NCI-H2171 (cell line): ENCODE data around the gene KCNIP3.

Source experiments
- DNase-seq: peaks from one replicate; lab custom pipeline; 2025; lab: John Stamatoyannopoulos, UW

The KCNIP3 gene

DNA sequence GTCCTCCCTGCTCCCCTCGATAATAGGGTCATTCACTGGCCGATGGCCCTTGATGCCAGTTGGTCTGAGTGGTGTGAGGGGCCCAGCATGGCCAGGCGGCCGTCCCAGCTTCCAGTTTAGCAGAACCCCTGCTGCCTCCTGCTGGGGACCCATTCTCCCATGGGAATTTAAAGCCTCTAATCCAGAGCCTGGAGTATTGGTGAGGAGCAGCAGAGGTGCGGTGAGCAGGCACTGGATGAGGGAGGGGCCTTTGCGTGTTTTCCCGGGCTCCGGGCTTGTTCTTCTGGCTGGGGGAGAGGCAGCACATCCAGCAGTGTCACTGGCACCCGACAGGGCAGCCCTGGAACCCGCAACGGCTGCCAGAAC lies 17.4 kb downstream of the KCNIP3 start:
- no peak for DNase-seq

- DNase-seq = no peak
Measured at GRCh38 chr2:95314964-95315611, 17.9 kb downstream of the KCNIP3 start.

DNA sequence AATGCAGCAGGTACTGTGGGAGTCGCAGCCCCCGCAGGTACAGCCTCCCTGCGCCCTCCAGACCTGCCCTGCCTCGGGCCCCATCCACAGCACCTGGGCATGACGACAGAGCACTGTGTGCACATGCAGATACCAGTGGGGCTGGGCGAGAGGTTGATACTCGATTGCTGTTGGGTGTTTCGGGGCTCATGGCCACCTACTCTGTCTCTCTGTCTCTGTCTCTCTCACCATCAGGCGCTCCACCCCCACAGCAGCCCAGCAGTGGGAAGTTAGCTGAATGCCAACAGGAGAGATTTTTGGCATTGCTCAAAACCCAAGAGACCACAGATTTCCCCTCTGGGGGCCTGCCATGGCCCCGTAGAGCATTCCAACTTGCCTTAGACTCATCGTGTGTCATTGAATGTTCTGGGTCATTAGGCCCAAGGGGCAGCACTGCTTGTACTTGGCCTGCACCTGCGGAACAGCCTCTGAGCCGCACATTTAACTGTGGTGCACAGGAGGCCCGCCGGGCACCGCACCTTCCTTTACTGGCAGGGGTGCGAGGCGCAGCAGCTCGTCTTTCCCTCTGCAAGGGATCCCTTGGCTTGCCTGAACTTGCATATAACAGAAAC lies 18.8 kb downstream of the KCNIP3 start:
- DNase-seq = no peak

- DNase-seq = no peak
Measured at GRCh38 chr2:95316466-95317122, 19.4 kb downstream of the KCNIP3 start.

GRCh38 chr2:95317123-95317500 lies 20.0 kb downstream of the KCNIP3 start:
- no peak for DNase-seq

DNA sequence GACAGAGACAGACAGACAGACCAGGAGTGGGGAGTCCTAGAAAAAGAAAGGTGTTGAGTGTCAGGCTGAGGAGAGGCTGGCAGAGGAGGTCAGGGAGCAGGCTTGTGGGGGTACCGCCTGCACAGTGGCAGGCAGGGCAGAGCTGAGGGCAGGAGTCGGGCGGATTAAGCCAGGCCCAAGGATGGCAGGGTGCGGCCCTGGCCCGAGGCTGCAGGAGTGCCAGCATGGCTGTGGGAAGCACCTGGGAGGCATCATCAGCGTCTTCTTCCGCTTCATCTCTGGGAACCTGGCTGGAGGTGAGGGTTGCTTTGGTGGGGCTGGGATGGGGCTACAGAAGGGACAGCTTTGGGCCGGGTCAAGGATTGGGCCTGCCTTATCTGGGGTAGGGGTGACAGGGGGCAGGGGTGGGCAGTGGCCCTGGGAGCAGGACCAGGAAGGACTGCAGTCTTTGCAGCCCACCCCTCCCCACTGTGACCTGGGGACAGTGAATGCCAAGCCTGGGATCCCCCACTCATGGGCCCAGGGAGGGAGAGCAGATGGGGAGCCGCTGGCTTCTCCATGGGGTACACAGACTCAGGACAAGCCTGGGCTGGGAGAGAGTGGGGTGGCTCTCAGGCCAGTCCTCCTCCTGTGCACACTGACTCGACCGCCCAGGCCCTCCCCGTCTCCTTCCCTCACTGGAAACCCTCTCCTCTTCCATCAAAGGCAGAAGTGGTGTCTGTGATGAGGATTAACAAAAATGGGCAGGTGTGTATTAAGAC lies 20.7 kb downstream of the KCNIP3 start:
- DNase-seq = no peak

- no peak for DNase-seq
Measured at GRCh38 chr2:95318431-95319220, 21.5 kb downstream of the KCNIP3 start.

DNA sequence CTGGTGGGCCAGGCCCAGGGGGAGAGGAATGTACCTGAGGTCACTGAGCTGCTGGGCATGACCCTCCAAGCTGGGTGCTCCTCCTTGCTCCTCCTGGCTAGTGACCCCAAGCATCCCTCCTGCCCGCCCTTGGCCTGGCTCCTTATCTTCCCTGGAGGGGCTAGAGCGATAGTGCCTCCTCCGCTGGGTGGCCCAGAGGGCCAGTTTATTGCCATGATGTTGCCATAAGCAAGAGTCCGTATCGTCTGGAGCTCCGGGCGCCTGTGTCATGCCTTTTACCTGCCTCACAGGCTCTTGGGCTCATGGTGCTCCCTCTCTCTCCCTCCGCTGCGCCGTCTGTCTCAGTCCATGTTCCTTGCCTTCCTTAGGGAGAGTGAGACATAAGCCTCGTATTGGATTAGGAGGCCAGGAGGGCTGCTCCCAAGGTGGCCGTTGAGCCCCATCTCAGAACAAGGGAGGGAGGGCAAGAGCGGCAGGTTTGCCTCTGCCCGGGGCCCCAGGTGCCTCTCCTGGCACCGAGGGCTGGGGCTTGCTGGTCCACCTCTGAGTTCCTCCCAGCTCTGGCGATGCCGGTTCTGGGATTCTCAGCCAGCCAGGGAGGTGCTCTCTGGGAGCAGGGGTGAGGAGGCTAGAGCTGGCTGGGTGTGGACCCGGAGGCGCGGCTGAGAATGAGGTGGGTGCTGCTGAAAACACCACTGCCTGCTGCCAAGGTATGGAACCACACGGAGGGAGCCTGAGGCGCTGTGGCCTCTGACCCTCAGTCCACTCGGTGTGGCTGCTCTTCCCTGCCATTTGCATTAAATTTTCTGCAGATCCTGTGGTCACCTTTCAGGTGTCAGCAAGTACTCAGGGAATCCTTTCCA lies 22.6 kb downstream of the KCNIP3 start:
- DNase-seq = no peak

- no peak for DNase-seq
Measured at GRCh38 chr2:95320344-95320712, 23.2 kb downstream of the KCNIP3 start.

DNA sequence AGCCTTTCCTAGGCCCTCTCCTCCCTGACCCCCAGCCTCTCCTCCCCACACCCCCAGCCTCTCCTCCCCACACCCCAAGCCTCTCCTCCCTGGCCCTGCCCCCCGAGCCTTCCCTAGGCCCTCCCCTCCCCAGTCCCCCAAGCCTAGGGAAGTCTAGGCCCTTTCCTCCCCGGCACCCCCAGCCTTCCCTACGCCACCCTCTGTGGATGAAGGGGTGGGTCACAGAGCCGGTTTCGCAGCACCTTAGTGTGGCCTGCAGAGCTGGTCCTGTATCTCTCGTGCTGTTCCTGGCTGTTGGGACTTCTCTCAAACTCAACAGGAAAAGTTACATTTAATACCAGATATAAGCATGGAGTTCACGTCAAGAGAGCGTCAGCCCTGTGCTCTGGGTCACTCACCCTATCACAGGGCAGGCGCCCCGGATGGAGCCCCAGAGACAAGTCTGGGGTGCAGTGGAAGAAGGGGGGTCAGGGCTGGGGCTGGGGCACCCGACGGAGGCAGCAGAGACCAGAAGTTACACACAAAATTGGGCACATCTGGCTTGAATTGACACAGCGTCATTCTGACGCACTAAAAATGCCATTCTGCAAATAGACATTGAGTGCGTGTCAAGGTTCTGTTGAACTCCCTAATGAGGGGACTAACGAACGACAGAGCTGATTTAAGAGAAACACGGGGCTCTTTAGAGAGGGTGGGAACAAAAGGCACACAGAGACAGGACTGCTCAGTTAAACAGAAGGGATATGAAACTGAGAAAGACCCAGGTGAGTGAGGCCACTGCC lies 24.0 kb downstream of the KCNIP3 start:
- no peak for DNase-seq

DNA sequence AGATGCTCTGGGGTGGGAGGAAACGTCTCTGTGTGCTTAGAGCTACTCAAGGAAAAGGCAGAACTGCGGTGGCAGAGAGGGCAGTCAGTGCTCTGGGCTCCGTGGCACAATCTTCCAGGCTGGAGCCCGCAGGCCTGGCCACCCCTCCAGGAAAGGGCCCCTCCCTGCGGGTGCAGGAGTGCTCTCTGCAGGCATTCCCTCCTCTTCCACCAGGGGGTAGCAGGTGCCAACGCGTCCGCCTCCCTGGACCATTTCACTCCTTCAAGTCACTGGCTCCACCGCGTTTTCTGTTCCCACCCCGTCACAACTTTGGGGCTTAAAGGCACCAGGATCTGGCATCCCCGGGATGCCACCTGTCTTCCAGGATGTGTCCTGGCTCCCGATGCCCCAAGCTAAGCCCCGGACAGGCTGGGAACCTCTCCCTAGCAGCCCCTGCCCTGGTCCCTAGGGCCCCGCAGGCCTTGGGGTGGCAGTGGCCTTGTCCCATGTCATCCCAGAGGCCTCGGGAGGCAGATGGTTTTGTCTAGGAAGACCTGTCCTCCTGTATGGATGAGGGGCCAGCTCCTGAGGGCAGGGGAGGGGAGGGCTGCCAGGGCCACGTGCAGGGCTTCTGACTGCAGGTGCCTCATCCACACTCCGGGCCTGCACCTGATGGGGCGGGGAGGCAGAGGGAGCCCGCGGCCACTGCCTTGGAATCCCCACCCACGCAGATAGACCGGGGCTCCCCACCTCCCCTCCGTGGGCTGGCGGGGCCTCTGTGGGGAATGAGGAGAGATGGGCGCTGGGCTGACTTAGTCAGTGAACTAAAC lies 26.4 kb downstream of the KCNIP3 start:
- DNase-seq = peak; percentile 10

- no peak for DNase-seq
Measured at GRCh38 chr2:95325026-95325425, 27.9 kb downstream of the KCNIP3 start.

GRCh38 chr2:95325590-95326432 lies 28.7 kb downstream of the KCNIP3 start:
- no peak for DNase-seq

DNA sequence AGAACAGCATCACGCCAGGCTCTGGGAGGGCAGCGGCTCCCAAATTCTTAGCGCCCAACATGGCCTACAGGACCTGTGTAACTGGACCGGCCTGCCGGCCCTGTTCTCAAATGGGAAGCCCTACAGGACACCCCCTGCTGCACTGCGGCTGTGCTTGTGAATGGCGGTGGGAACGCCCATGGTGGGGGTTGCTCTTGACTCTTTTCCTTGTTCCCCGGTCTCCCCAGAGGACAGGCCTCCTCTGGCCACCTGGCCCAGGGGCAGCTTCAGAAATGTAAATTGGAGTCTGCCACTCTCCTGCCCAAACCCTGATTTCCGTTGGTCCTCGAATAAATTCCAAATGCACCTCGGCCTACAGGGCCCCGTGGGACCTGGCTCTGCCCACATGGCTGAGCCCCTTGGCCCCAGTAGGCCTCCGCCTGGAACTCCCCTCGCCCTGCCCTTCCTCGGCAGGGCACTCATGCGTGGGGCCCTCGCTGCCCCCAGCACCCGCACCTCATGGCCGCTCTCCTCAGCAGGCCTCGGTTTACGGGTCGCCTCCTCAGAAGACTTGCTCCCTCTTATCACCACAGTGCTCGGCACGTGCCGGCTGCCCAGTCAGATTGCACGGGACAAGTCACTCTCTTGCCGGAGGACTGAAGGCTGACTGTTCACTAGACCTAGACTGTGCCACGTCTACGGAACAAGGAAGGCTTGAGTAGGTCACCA lies 29.4 kb downstream of the KCNIP3 start:
- DNase-seq = no peak

GRCh38 chr2:95327861-95328260 lies 30.7 kb downstream of the KCNIP3 start:
- DNase-seq = no peak

- no peak for DNase-seq
Measured at GRCh38 chr2:95328358-95329125, 31.4 kb downstream of the KCNIP3 start.

GRCh38 chr2:95329401-95329800 lies 32.3 kb downstream of the KCNIP3 start:
- DNase-seq = no peak
